Endometrium (tissue), 2 donors: ENCODE results near the gene ARPP21.

ENCODE experiments used
- FAIRE-seq: peaks from 2 replicates; lab custom pipeline; 2012; peaks lifted over from hg19 to GRCh38; lab: Jason Lieb, UNC
- donor health status: control.
- donor health status: control.

Gene ARPP21

DNA sequence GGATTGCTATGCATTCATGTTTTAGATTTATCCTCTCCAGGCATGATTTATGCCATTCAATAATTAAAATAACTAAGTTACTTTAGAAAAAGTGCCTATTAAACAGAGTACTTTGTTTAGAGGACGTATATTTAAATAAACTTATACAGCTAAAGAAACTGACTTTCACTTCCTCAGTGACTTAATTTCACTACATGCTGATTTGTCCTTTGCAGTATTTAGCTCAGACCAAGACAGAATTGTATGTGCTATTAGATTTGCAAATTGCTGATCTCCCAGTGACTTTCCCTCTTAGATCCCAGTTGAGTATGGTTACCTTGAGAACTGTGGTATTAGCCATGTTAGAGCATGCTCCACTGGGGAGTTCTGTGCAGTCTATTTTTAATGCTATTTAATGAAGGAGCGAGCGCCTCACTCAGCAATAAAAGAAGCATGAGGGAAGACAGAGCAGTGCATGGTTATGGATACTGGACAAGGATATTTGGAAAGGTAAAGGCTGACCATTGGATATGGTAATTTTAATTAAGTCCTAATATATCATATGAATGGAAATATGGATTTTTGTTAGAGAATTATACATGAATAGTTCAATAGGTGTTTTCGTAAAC lies 2.7 kb downstream of the ARPP21 start:
- FAIRE-seq: no peak

DNA sequence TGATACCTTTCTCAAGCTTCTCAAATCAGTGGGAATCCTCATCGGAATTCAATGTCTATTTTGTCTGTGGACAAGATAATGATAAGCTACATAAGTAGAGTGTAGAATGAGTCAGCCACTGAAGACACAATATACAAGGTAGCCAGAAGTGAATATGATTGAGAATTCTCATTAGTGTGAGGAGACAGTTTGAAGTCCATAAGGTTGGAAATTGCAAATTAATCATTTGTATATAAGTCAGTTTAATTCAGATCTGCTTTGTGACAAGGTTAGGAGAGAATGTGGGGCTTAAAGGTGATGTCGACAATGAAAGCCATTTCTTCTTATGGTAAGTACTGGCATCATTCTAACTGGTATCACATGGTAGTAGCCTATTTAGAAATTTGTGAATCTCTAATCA lies 4.2 kb downstream of the ARPP21 start:
- FAIRE-seq: no peak

DNA sequence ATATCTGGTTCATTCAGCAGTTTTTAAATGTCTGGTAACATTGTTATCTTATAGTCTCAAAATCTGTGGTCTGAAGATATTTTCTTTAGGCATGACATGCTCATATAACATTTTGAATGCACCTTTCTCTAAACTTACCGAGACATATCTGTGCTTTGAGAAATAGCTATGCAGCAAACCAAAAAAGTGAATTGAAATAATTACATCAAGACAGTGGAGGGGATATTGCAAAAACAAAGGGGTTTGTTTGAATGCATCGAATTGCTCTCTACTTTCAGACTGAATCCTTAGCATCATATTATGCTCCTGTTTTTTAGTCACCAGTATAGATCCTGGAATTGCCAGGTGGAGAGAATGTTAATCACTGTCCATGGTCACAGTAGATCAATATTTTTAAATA lies 5.1 kb downstream of the ARPP21 start:
- no peak for FAIRE-seq

DNA sequence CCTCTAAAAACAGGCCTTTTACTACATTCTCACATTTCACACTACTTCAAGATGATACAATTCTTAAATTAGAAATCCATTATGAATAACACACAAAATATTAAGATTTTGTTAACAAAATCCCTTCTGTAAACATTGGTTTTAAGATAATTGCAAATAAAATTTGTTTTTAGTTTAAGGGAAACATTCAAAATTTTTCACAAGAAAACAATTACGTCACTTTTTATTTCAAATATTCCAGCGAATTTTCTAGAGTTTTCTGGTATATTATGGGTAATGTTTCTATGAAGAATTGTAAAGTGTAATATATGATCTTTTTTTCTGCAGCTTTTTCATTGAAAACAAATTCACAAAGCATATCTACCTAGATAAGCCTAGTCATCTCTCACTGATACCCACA lies 5.9 kb downstream of the ARPP21 start:
- FAIRE-seq: no peak

DNA sequence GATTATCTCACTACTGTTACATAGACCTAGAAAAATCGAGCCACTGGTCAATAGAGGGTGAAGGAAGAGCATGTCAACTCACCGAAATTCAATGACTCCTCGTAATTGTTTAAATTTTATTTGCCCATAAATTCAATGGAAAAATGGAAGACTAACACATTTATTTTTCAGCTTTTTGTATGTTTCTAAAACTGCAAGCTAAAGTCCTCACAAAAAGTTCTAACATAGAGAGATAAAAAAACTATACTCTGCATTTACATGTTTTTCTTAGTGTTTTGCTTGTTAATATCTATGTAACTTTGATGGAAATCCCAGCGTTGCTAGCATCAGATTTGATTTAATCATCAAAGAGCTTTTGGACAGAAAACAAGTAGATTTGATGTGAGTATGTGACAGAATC lies 6.8 kb downstream of the ARPP21 start:
- no peak for FAIRE-seq

DNA sequence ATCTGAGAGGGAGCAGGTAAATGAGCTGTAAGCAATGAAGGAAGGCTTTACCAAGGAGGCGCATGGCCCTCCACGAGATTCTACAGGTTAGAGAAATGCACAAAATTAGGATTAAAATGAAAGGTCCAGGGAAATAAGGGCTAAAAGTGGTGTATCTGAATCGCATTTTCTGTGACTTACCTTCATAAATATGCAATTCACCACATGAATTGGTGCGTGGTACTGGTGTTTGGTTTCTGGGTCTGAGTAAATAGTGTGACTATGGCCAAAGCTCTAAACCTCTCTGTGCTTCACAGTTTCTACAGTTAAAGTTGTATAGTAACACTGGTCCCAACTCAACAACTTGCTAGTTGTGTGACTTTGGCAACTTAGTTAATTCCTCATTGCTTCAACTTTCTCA lies 8.1 kb downstream of the ARPP21 start:
- no peak for FAIRE-seq

DNA sequence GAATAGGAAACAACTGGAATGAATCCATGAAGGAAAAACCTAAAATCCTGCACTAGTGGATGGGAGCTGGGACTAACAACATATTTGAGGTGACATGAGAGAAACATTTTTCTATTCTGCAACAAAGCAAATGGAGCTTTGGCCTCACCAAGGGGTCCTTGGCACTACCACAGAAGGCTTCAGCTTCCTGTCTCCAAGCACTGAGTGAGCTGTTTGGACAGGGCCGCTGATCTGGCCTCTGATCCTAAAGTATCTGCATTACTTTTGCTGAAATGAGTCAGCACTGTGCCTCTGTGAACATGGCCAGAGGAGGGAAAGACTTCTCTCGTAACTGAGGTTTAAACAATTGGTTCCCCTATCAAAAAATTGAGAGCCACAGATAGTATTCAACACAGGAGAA lies 9.0 kb downstream of the ARPP21 start:
- no peak for FAIRE-seq

DNA sequence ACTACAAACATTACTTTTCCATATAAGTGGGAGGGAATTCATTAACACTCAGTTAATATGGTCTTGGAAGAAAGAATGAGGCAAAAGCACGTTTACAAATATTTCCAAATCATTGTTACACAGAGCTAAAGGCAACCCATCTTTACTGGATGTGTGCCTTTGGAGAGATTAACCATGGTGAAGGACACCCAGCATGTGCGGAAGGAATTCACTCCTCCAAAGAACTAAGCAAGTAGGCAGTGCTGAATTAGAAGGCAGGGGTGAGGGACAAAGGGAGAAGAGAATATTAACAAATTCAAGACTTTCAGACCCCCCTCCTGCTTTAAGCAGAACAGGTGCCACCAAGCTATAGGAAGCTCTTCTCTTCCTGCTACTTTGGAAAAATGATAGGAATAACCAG lies 10.1 kb downstream of the ARPP21 start:
- FAIRE-seq: no peak

DNA sequence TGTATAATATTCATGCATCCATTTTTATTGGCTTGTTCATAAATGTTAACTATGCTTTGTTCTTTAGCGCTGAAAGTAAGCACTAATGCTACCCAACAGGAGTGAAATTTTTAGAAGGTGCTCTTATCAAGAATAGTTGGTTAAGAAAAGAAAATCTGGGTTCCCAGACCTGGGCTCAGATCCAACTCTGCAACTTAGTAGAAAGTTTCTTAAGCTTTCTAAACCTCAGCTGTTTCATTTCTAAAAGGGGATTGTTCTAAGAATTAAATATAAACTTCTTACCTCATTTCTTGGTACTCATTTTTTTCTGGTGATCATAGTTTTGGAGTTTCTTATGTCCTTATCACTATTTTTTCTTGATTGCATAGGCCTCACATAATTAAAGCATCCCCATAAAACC lies 12.1 kb downstream of the ARPP21 start:
- no peak for FAIRE-seq

DNA sequence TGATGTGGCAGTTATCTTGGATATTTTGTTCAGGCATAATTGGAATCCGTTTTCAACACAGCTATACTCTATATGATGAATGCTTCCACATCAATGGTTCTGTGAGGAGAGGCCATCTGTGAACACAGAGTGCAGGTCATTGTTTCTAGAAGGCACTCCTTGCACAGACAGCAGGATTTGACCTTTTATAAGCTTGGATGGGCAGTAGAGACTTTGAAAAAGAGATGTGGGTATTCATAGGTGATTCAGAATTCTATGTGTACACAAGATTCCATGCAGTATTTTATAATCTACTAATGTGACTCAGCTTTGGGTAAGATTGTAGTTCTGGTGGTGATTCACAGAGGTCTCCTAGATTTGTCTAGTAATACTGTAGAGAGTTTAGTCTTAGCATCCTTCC lies 12.5 kb downstream of the ARPP21 start:
- no peak for FAIRE-seq

DNA sequence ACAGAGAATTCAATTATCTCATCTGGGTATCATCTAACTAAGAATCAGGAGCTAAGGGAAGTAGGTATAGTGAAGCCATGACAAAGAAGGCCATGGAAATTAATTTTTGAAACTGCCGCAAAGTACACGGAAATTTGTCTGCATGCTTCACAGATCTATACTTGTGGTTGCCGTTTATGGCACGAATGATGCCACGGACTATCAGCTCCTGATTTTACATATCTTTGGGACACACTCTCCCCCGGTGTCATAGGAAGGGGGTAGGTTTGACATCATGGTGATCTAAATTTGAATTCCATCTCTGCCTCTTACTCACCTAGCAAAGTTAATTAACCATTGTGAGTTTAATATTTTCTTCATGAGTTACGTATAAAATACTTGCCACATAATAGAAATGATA lies 14.0 kb downstream of the ARPP21 start:
- no peak for FAIRE-seq

DNA sequence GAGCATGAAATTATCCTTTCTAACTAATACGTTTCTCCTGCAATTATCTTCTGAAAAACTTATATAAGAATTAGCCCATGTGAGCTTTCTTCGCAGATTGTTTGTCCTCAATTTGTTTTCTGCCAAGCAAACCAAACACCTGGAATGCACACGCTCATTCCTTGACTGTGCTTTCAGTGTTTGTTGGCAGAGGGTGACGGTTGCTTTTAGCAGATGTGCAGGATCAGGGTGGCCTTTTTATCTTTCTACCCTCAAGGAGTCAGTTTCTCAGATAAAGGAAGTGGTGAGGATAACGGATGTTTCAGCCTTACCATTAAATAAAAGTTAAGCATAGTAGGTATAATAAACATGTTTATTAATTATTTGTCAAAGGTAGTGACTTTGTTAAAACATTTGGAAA lies 15.2 kb downstream of the ARPP21 start:
- FAIRE-seq: no peak

DNA sequence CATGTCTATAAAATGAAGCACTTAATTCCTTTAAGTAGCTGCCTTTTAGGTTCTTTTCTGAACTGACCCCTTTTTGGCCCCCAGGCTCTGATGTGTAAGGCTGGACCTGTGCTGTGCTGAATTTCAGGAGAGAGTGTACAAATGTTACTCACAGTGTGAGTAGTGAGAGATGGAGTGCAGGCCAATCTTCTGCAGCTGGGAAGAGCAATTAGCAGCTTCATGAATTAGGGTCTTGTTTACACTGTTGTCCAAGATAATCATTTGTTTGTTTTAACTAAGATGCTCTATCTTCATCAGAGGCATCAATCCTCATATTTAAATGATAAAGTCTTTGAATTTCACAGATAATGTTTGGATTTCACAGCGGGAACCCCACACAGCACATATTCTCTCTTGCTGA lies 19.4 kb downstream of the ARPP21 start:
- FAIRE-seq: no peak

DNA sequence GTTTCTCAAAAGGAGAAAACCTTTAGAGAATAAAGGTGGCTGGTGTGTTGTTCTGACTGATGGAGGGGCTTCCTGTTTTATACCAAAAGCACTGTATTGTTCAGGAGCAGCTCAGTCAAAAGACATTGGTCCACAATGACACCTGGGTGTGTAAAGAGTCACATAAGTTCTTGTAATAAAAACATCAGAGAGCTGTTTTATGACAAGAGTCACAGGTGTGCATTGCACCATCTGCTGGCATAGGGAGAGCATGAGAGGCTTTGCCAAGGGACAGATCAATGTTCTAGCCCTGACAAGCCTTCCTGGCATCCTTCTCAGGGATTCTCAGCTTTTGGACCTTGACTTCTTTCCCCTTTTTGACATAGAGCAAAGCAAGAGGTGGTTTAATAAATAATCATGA lies 20.4 kb downstream of the ARPP21 start:
- no peak for FAIRE-seq

DNA sequence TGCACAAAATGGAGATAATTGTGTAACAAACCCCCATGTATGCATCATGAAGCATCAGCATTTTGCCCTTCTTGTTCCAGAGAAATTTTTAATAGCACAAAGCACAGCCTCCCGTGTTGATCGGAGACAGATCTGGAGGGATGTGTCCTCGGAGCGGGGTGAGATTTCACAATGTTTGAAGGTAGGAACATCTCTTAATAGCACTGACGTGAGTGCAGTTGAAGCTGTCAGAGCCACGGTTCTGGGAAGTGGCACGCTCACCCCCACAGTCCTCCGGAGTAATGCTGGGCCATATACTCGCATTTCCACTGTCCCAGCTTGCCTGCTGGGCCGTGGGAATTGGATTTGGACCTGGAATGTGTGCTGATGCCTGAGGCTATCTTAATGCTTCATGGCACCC lies 24.1 kb downstream of the ARPP21 start:
- FAIRE-seq: no peak

DNA sequence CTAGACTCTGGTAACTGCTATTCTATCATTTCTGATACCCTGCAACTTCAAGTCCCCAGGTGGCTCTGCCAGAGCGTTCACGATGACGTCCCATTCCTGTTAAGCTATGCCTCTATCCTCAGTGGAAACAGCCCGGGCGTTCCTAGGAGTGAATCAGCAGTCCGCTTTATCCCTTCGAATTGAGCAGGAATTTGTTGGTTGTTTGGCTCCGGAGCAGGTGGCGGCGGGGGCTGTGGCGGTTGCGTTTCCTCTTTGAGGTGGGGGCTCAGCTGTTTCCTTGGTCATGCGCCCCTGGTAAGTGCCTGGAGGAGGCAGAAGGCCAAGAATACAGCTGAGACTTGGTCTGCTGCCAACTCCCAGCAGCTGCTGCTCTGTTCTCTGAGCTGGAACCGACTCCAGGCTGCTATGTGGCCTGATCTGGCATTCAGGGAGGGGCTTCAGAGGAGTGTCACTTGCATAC lies 25.2 kb downstream of the ARPP21 start:
- no peak for FAIRE-seq

DNA sequence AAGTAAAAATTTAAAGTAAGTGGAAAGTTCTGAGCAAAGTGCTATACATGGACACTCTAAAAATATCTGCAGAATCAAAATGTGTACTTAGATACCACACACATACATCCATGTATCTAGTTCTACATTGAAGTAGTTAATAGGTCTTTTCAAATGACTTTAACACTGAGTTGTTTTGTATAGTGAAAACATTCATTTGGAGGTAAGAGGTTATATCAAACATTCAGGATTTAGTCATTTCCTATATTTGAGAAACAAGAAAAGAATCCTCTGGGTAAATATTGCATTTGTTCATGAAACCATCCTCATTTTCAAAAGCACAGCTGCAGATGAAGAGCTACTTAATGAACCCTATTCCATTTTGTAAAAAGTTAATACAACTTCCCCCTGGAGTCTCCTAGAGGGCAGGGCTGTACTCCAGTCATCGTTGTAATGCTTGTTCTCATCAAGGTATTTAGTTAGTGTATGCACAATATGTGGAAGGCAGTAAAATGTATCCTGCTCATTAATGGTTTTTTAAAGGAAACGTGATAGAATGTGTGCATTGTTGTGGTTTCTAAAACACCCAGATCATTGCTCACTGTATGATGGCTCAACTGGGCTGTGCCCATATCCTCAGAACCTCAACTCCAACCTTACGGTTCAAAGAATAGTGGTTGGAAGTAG lies 26.2 kb downstream of the ARPP21 start:
- FAIRE-seq: no peak

DNA sequence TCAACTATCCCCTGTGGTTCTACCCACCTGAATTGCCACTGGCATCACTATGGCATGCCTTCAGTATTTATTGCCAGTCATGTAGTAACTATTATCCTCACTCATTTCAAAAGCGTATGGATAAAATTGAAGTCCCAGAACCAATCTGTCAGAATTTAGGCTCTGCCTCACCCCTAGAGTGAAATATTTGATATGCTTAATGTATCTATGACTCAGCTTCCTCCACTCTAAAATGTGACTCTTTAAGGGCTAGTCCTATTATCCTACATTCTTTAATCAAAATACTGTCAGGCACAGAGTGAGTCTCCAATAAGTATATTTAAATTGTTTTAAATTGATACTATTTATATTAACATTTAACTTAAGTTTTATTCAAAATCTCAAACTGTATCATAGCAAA lies 27.6 kb downstream of the ARPP21 start:
- no peak for FAIRE-seq

DNA sequence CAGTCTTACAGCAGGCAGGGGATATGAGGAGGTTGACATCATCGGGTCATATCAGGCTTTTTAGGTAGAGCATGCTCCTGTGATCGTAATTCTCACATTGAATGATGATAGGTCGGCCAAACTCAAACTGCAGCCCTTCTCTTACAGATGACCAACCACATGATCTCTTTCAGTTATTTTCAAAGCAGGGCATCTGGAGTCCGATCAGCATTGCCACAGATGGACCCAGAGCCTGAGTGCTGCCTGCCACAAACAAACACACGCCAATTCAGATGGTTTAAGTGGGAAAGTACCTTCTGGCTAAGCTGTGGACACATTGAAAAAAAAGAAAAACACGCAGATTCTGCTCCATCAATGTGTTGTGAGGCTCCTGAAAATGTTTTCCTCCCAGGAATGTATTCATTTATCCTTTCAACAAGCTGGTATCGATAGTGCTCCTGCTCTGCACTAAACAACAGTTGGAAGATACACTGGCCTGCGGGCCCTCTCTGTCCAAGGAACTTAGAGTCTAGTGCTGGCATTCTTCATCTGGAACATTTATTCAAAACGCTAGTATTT lies 31.2 kb downstream of the ARPP21 start:
- no peak for FAIRE-seq

DNA sequence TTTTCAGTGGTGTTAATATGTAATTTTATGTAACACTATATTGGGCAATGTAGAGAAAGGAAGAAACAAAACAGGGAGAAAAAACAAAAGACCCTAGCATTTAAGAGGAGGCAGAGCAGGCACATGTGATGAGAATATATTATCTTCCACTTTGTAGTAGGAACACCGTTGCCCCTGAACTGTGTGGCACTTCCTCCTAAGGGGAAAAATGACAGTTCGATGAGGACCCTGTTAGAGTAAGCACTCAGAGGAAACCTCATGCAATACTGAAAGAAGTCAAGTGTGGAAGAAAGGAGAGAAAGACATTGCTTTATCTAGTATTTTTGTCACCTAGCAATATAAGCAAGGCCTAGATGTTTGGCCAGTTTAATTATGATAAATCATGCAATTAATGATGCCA lies 32.2 kb downstream of the ARPP21 start:
- FAIRE-seq: no peak

DNA sequence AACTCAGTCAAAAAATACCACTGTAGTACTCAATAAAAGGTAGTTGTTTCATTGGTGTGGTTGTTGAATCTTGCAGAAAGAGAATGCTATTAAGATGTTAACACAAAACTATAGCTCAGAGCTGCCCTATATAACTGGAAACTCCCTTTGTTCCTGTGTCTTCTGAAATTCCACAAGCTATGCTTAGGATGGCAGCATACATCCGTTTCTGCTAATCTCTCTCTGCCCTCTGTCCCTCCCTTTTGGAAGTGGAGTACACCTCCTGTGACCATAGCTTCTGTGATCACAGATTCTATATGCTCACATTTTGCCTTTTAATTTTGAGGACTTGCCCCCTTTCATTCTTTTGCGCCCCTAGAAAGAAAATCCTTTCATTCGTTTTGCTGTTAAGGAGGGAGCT lies 33.7 kb downstream of the ARPP21 start:
- no peak for FAIRE-seq

DNA sequence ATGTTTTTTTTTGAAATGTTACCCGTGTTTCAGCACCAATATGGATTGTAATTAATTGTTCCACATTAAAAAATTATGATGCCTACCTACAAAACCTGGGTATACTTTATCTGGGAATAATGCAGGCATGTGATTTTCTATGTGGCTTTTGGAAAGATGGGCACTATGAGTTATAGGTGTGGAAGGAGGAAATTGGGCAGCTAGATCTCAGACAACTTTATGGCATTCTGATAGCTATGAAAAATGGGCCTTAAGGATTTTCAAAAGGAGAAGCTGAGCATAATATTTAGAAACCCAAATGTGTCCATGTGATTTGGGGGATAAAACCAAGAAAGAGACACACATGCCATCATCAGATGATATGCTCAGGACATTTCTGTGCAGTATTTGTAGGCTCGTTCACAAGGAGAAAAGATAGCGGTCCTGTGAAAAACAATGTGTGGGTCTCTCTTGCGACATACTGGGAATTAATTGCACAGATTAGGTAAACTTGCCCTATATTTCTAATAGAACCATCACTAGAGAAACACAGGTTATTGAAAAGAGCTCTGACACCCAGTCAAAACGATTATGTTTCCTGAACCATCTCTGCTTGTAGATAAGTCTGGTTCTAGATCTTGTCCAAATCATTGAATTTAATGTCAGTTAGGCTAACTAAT lies 35.3 kb downstream of the ARPP21 start:
- FAIRE-seq: no peak

DNA sequence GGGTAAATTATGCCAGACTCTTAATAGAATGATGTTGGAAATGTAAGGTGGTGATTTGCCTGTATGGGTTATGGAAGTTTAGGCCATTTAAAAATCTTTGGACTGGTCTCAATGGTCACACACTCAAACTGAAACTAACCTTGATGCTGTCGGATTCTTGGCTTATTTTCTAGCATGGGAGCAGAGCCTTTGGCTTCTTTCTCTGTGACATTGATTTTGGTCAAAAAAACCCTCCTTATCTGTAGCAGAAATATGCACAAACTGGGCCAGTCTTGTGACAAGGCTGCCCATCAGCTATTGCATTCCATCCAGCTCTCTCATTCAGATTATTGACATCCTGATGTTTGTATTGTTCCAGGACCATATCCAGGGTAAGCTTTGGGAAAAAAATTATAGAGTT lies 35.9 kb downstream of the ARPP21 start:
- FAIRE-seq: no peak

DNA sequence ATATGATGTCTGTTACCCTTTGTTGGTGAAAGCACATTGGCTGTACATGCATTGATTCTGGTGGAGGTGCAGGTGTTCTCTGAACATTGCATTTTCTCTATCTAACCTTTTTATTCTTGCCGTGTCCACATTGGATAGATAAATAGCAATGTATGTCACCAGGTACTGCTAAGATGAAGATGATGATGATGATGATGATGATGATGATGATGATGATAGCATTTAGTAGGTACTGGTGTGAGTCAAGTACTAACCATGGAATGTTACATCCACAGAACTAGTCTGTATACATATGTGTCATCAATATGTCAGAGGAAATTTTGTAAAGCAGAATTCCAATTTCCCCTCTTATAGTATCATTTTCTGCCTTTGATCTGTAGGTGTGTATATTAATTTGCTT lies 36.3 kb downstream of the ARPP21 start:
- no peak for FAIRE-seq
